ENCODE measurements around the gene CLN6.
"Not testable (repeated sequence)": the region's sequence is repeated elsewhere in the genome, so short reads cannot be mapped to it uniquely, and the experiment has no call there.

The CLN6 gene

GRCh38 chr15:68224108-68224507, 5.4 kb downstream of the CLN6 start:
- DNase-seq, result no peak

GRCh38 chr15:68223171-68223570, 6.4 kb downstream of the CLN6 start:
- no peak for DNase-seq

- DNase-seq, result not testable (repeated sequence)
These were observed 7.1 kb downstream of the CLN6 start for GRCh38 chr15:68222432-68222743.

GRCh38 chr15:68221530-68222431, 7.7 kb downstream of the CLN6 start:
- not testable (repeated sequence) for DNase-seq

GRCh38 chr15:68220967-68221366, 8.6 kb downstream of the CLN6 start:
- DNase-seq, result no peak

- no peak for DNase-seq
These were observed 9.0 kb downstream of the CLN6 start for GRCh38 chr15:68220489-68220888.

- no peak for DNase-seq
These were observed 10.4 kb downstream of the CLN6 start for GRCh38 chr15:68218847-68219798.

GRCh38 chr15:68218331-68218730, 11.2 kb downstream of the CLN6 start:
- no peak for DNase-seq

GRCh38 chr15:68217341-68217740, 12.2 kb downstream of the CLN6 start:
- DNase-seq, result no peak

- no peak for DNase-seq
These were observed 14.7 kb downstream of the CLN6 start for GRCh38 chr15:68214838-68215254.

GRCh38 chr15:68213991-68214837, 15.3 kb downstream of the CLN6 start:
- DNase-seq, result no peak

GRCh38 chr15:68213491-68213845, 16.1 kb downstream of the CLN6 start:
- not testable (repeated sequence) for DNase-seq

- DNase-seq, result no peak
These were observed 17.7 kb downstream of the CLN6 start for GRCh38 chr15:68211656-68212320.

GRCh38 chr15:68210821-68211655, 18.5 kb downstream of the CLN6 start:
- DNase-seq, result peak in 57 of 58 donors; percentile 28 to 89 (median 75)

GRCh38 chr15:68210409-68210756, 19.1 kb downstream of the CLN6 start:
- DNase-seq, result no peak

GRCh38 chr15:68209735-68210408, 19.7 kb downstream of the CLN6 start:
- no peak for DNase-seq

GRCh38 chr15:68209272-68209671, 20.3 kb downstream of the CLN6 start:
- DNase-seq, result no peak

GRCh38 chr15:68208636-68209240, 20.8 kb downstream of the CLN6 start:
- DNase-seq, result no peak

GRCh38 chr15:68208136-68208535, 21.4 kb downstream of the CLN6 start:
- peak in 1 of 58 donors; percentile 24 for DNase-seq

All from anterior cingulate cortex (tissue), 58 donors.